ENCODE results near the gene POGLUT2.

DNA sequence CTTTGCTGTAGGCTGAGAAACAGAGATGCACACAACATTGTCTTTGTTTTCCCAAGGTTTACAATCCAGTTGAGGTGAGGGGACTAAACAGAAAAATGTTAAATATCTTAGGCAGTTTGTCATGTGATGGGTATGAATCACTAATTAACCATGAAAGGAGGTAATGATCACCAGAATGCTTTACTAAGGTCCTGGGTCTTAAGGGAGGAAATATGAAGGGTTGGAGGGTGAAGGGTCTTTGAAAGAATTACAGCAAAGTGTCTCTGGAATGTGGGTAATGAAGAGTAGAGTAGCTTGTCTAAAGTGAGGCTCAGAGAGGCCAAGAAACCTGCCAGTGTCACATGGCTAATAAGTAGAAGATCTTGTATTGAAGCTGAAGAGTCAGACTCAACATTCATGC, 19.1 kb upstream of the POGLUT2 start:
- TF ChIP-seq, protein P1, sequence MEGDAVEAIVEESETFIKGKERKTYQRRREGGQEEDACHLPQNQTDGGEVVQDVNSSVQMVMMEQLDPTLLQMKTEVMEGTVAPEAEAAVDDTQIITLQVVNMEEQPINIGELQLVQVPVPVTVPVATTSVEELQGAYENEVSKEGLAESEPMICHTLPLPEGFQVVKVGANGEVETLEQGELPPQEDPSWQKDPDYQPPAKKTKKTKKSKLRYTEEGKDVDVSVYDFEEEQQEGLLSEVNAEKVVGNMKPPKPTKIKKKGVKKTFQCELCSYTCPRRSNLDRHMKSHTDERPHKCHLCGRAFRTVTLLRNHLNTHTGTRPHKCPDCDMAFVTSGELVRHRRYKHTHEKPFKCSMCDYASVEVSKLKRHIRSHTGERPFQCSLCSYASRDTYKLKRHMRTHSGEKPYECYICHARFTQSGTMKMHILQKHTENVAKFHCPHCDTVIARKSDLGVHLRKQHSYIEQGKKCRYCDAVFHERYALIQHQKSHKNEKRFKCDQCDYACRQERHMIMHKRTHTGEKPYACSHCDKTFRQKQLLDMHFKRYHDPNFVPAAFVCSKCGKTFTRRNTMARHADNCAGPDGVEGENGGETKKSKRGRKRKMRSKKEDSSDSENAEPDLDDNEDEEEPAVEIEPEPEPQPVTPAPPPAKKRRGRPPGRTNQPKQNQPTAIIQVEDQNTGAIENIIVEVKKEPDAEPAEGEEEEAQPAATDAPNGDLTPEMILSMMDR (IDR thresholded peaks at IDR 0.05), result no peak
- TF ChIP-seq POLR2A (IDR thresholded peaks at IDR 0.05), result no peak

All from upper lobe of left lung (tissue), 4 donors.